ENCODE results near the gene CPXM2.

Gene CPXM2

DNA sequence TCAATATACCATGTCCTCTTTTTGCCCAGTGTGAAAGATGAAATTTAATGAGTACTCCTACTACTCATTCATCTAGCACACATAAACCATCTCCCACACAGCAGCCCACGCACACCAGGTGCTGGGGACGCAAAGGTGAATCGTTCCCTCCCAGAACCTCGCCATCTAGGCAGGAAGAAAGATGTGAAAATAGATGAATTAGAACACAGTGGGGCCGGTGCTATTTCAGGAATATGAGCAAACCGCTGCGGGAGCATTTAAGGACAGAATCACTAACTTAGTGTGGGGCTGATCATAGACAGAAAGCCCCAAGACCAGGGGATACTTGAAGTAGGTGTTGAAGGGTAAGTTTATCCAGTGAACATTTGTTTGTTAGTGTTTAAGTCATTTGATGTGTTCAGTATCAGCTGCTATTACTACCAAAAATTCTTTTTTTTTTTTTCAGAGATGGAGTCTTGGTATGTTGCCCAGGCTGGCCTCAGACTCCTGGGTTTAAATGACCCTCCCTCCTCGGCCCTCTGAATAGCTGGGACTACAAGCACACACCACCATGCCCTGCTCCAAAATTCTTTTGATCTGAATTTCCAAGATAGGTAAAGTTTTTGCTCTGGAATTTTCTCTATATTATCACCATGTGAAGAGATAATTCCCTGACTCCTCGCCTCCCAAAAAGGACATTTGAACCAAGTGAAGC is 48.8 kb downstream of the CPXM2 start:
- DNase-seq: no peak

DNA sequence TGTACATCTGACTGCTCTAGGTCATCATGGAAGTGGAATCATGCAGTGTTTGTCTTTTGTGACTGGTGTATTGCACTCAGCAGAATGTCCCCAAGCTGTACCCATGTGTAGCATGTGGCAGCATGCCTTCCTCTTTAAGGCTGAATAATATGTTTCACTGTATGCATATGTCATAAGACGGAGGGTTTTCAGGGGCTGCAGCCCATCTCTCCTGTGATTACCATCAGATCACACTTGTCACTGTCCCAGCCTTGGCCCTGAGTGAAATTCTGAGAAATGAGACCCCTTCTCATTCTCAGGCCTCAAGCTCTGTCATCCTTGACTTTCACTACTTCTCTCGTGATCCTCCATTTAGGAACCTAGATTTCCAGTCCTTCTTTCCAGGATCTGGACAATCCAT is 50.0 kb downstream of the CPXM2 start:
- no peak for DNase-seq

DNA sequence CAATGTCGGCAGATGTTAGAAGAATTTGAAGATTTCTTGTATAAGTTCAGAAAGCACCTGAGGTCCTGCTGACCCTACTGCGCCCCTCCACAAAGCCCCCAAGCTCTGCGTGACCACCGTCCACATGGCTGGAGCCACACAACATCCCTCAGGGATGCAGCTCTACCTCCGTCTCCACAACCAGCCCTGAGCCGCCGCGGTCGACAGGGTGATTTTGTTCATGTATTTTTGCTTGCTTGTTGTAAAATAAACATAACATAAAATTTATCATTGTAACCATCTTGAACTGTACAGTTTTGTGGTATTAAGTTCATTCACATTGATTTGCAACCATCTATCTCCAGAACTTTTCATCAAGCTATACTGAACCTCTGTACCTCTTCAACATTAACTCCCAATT is 50.5 kb downstream of the CPXM2 start:
- DNase-seq: no peak

DNA sequence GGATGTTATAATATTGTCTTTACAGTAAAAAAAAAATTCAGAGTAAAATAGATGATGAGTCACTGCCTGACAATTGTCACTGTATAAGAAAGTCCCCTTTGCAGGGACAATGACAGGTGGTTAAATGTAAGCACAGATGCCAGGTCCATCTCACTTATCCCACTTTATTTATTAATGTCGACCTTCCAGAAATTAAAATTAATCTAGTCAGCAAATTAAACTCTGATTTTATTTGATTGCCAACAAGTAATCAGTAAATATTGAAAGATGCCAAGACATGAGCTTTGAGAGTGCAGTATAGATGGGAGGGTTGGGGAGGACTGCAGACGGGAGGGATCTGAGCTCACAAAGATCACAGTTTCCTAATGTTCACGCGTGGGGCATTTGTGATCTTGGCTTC is 50.9 kb downstream of the CPXM2 start:
- no peak for DNase-seq

DNA sequence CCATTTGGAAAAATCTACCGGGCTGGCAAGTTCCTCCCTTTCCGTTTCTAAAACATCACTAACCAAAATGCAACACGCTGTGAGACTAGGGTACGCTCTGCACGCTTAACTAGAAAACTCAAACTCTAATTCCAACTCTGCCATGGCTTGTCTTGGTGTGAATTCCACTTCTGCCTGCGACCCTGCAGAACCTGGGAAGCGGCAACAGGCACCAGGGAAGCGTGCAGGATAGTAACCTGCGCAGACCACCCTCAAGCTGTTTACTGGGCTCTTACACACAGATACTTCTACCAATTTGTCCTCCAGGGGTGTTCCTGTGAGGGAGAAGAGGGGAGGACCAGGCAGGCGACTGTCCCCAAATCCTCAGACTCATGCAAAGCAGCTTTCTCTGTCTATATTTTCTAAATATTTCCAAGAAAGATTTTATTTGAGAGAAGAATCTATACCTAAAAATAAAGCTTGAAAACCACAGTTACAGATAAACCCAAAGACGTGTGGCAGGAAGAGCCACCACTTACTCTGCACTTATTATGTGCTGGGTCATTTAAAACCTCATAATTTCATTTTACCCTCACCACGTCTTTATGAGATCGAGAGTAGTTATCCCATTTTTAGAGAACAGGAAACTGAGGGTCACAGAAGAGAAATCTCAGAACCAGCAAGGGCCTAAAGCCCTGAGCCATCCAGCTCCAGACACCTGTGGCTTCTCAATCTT is 52.9 kb downstream of the CPXM2 start:
- DNase-seq: no peak

DNA sequence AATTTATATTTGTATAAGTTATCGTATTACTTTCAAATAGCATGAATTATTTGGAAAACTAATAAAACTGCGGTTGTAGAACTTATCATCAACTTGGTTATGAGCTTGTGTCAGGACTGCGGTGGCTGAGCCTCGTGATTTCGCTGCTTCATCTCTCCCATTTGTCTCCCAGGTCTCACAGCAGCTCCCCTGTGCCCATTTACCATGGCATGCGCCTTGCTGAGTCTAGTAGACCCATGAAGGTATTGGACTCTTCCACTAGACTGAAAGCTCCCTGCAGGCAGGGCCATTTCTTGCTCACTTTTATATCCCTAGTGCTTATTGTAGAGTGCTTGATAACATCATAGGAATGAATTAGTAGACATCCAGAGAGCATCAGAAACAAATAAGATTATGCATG is 53.9 kb downstream of the CPXM2 start:
- no peak for DNase-seq

DNA sequence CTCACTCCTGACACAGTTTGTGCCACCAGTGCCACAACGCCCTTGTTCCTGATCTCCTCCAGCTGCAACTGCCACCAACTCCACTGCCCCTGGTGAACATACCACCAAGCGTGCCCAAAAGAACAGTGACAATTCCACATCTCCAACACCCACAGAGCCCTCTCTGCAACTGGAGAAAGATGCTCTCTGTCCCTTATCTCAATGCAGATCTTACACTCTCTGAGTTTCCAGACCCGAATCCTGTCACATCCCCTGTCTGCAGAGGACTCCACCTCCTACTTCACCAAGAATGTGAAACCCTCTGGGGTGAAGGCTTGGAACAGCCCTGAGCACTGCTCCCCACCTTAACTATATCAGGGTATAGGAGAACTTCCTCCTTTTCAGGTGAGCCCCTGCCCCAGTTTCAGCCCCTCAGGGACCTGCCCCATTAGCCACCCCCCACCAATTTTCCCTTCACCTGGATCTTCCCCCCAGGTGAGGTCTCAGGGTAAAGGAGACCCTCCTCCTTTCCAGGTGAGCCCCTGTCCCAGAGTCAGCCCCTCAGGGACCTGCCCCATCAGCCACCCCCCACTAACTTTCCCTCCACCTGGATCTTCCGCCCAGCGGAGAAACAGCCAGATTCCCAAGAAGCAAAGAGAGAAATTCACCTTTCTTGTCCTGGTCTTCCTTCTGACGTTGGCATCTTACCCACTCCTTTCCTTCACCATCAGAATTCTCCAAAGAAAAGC is 55.0 kb downstream of the CPXM2 start:
- DNase-seq: no peak

DNA sequence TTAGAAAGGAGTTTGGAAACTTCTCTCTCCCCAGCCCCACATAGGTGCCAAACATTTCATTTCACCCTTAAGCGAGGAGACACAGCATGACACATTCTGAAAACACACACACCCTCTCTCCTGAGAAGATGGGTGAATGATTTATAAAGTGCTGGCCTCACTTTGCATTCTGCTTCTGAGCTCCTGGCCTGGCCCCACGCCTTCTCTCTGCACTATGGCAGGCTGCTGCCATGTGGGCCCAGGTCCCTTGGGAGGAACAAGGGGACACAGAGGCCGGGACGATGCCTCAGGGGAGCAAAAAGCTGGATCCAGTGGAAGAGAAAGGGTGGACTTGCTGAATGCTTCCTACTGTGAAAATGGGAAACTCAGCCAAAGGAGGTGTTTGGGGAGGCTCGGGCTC is 56.0 kb downstream of the CPXM2 start:
- DNase-seq: no peak

DNA sequence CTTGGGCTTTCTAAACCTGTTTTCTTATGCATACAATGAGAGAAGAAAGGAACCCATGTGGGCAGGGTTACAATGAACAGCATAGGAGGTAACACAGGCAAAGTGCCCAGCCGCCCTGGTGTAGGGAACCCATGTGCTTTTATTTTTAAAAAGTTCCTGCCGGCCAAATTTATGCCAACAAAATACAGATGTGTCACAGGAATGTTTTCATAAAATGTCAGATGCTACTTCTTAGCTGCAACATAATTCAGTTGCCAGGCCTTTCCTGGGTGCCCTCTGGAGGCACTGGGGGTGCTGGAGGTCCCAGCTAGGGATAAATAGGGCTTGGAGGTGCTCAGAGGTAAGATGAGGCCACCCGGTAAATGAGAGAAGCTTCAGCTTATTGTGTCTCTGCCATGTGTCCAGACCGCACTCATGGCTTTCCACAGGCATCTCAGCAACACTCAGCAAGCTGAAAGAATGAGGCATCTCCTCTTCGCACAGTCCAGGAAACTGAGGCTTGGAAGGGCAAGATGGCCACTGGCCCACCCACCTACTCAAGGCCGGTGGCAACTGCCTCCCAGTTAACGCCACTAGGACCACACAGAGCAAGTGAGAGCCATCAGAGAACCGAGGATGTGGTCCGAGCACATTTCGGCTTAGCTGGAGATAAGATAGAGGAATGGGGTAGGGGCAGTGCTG is 58.3 kb downstream of the CPXM2 start:
- DNase-seq: no peak

DNA sequence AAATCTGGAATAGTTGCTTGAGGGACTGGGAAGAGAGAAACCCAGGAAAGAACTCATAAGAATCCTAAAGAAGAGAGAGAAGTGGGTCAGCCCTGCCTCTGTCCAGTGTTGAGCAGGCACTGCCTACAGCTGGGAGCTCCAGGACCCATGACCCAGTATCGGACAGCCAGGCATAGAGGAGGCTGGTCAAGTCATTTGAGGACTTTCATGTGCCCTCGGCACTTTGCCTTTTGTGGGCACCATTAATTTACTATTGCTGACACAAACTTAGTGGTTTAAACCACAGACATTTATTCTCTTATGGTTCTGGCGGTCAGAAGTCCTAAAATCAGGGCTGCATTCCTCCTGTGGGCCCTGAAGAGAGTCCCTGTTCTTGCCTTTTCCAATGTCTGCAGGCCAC is 60.3 kb downstream of the CPXM2 start:
- DNase-seq: no peak

DNA sequence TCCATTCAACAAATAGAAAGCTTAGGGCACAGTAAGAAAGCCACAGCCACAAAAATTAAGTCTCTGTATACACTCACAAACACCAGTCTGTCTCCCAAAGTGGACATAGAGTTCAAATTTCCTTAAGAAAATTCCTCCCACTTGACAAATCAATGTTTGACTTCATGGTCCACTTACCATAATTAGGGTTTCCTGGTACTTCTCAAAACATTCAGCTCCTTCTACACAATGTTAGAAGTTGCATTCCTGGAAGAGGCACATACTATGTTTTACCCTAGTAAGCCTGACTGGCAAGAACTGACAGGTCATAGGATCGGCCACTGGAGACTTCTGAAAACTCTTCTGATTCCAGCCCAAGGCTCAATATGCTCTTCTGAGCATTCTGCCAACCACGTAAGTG is 70.5 kb downstream of the CPXM2 start:
- no peak for DNase-seq

DNA sequence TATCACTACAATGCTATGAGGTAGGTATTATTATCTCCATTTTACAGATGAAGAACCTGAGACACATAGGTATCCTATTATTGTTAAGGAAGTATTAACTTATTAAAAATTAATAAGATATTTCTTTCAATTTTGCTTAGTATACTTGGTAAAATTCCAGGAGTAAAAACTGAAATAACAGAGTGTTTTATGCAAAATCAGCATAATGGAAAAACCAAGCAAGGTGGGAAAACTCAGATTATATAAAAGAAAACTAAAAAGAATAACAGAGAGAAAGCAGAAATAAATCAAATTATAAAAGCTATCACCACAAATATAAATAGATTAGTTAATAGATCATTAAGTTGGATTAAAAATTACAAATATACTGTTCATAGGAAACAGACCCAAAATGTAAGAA is 82.0 kb downstream of the CPXM2 start:
- DNase-seq: no peak

DNA sequence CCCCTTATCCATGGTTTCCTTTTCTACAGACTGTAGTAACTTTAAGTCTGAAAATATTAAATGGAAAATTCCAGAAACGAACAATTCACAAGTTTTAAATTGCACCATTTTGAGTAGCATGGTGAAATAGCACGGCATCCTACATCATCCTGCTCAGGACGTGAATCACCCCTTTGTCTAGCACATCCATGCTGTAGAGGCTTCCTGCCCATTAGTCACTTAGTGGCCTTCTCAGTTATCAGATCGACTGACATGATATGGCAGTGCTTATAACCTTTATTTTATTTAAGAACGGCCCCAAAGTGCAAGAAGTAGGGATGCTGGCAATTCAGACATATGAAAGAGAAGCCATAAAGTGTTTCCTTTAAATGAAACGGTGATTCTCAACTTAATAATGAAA is 82.7 kb downstream of the CPXM2 start:
- DNase-seq: no peak

DNA sequence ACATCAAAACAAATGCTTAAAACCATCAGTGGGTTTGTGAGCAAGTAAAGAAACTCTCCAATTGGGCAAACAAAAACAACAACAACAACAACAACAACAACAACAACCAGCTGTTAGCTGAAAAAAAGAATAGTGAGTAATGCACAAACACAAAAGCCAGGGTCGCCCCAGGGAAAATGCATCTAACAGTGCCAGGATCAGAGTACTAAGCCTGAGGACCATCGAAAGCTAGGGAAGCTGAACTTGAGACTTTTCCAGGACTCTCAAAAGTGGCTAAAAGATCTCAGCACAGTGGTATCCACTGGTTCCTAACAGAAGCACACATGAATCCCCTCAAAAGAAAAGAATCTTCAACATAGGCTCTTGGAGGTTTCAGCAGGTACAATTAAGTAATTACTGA is 83.3 kb downstream of the CPXM2 start:
- no peak for DNase-seq

DNA sequence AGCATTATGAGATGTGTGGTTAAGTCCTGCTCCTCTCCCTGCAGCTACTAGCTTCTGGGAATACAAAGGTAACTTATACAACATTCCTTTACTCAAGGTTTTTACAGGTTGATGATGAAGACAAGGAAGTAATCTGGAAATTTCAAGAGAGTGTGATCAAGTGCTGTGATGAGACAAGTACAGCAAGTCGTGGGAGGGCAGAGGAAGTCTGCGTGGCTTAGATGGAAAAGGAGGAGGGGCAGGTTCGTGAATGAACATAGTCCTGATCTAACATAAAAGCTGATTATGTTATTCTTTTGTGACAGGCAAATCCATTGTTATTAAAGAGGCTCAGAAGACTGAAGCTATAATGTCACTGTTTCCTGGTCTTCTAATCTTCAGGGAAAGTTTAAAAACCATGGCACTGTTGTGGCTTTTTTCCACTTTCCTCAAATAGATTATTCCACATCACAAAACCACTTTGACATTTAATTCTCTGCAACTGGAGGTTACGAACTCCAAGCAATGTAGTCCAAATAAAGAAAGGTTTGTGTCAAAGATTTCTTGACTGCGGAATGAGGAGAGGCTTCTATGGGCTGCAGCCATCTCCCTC is 84.1 kb downstream of the CPXM2 start:
- no peak for DNase-seq

DNA sequence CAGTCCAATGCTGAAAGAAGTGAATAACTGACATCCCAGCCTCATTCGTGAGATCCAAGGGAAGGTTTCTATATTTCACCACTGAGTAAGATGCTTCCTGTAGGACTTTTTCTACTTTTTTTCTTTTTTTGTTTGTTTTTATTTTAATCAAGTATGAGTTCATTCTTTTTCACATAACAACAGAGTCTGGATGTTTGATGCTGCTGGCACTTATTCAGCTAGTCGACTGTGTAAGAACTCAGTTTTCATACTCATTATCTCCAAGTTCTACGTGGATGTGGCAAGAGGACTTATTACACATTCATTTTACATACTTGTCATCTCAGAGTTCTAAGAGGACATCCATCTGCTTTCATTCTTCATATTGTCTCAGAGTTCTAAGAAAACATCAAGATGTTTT is 86.9 kb downstream of the CPXM2 start:
- DNase-seq: no peak

DNA sequence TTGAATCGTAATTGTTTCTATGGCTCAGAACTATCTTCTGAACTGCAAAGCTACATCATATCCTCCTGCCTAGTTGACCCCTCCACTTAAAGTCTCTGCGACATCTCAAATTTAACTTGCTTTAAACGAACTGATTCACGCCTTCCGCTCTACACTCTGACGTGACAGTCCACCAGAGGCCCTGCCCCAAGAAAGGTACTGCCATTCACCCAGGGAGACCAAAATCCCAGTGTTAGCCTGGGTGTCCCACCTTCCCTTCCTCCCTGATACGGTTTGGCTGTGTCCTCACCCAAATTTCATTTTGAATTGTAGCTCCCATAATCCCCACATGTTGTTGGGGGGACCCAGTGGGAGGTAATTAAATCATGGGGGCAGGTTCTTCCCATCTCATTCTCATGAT is 90.8 kb downstream of the CPXM2 start:
- DNase-seq: no peak

DNA sequence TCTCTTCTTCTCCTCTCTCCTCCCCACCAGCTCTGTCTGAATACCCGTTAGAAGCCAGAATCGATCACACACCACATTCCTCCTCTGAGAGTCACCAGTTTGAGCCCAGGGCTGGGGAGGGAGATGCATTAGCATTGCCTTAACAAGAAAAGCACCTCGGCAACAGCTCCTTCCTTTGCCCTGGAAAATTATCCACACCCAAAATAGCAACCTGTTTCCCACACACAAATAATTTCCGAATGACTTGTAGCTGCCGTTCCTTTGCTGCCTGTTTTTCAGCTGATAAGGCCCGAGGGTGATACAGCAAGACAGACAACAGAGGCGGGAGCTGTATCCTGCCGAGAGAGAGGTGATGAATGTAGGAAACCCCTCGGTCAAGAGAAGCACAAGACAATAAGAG is 91.3 kb downstream of the CPXM2 start:
- no peak for DNase-seq

DNA sequence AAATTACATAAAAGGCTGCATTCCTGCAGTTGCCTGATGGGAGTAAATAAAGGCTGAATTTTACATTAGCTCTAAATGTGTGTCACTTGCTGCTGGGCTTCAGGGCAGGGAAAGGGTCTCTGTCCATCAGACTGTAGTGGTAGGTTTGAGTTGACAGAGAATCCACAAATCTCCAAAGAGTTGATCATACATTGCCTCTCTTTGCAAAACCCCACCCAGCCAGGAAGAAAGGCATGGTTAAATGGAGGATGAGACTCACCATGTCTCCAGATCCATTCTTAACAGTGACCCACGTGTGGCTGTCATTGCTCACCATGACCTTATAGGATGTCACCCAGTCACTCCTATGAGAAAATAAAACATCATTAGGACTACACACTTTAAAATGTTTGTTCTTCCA is 92.8 kb downstream of the CPXM2 start:
- DNase-seq: no peak

DNA sequence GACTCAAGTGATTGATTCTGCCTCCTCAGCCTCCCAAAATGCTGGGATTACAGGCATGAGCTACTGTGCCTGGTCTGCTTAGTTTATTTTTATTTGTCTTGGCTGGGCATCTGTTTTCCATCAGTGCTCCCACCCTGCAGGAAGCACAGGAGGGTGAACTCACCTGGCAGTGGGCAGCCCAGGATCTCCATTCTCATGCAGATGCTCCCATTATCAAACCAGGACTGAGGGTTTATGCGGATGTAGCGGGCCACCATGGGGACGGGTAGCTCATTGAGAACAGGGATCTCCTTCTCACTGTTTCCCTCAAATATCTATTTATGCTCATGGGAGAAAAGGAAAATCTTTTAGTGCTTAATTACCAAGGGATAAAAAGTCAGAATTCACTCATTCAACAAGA is 93.8 kb downstream of the CPXM2 start:
- DNase-seq: no peak

DNA sequence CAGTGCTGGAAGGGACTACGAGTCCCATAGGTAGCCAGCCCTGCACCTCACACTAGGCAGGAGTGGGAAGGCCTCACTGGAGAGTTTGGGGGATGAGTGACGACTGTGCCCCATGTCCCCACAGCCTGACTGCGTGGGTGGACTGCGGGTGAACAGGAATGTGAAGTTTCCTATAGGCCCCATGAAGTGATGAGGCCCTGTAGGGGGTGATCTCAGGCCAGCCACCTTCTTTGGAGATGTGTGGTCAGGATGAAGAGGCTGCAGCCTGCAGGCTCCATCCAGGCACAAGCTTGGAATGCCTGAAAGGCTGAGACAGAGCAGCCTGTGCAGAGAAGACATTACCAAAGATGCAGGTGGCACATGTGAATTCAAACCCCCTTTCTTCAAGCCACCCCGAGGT is 94.9 kb downstream of the CPXM2 start:
- no peak for DNase-seq

DNA sequence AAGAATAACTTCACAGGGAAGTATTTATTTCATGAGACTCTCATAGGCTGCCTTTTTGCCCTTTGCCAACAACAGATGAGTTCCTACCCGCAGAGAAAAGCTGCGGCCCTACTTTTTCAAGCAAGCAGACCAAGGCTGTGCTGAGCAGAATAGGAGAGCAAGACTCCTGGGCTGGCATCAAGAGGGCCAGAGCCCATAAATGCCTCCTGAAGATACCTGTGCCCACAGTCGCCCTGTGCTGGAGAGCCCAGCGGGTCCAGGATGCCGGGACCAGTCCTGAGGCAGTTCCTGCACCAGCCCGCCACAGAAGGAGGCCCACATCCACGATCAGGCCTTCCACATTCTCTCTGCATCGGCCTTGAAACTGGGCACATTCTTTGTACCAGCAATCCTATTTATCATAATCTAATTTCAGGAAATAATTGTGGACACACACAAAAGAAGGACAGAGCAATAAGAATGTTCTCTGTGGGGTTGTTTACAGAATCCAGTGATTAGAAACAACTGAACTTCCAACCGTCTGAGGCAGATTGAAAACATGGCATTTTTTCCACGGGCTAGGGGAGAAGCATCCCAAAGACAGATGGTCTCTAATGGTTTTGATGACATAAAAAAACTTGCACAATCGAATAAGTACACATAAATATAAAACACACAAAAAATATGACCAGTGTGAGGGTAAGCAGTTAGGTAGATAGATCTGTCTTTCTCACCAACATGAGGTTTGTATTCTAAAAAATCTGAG is 95.6 kb downstream of the CPXM2 start:
- DNase-seq: no peak
